WTC11 (cell line): Measurements from ENCODE around the gene SPACDR.

ENCODE experiments used
- CTCF ChIP-seq: fragments of 200-600 bp; IDR thresholded peaks from 2 replicates; pipeline ENCODE4 v1.8.0; 2022; ENCODE audit warnings: antibody characterized with exemption
- MXD4 ChIP-seq: fragments of 250-450 bp; sonication (Bioruptor Pico); IDR thresholded peaks from 2 replicates; pipeline ENCODE4 v1.8.0; 2021; ENCODE audit warnings: mild to moderate bottlenecking, moderate library complexity, borderline replicate concordance
- NFYB ChIP-seq: sonication (generic); formaldehyde crosslinking; conservative IDR thresholded peaks from 2 replicates; pipeline ENCODE4 v1.8.0; 2022; ENCODE audit warnings: low read depth, missing genetic modification reagents
- STAT6 ChIP-seq: sonication (generic); formaldehyde crosslinking; conservative IDR thresholded peaks from 2 replicates; pipeline ENCODE4 v1.8.1; 2023; ENCODE audit warnings: mild to moderate bottlenecking, low read depth, missing genetic modification reagents, moderate library complexity
- ZNF317 ChIP-seq: sonication (generic); formaldehyde crosslinking; IDR thresholded peaks from 2 replicates; pipeline ENCODE4 v1.8.1; 2023; ENCODE audit warnings: low read depth, mild to moderate bottlenecking, moderate library complexity, missing genetic modification reagents, borderline replicate concordance
- ZNF423 ChIP-seq: fragments of 250-450 bp; sonication (Bioruptor Pico); IDR thresholded peaks from 2 replicates; pipeline ENCODE4 v2.1.2; 2022; ENCODE audit warnings: mild to moderate bottlenecking, moderate library complexity
- TF ChIP-seq, protein P1 (sequence below): sonication (generic); formaldehyde crosslinking; IDR thresholded peaks from 2 replicates; pipeline ENCODE4 v1.8.1; 2022; ENCODE audit warnings: low read depth, missing genetic modification reagents, borderline replicate concordance

GRCh38 chr7:100504887-100505611 is 41.0 kb upstream of the SPACDR start:
- TF ChIP-seq CTCF (no peak), STAT6 (no peak), ZNF317 (CRISPR knock-in tag) (no peak), MXD4 (no peak), ZNF423 (CRISPR knock-in tag) (no peak), NFYB (CRISPR knock-in tag) (no peak)
- TF ChIP-seq, protein P1, sequence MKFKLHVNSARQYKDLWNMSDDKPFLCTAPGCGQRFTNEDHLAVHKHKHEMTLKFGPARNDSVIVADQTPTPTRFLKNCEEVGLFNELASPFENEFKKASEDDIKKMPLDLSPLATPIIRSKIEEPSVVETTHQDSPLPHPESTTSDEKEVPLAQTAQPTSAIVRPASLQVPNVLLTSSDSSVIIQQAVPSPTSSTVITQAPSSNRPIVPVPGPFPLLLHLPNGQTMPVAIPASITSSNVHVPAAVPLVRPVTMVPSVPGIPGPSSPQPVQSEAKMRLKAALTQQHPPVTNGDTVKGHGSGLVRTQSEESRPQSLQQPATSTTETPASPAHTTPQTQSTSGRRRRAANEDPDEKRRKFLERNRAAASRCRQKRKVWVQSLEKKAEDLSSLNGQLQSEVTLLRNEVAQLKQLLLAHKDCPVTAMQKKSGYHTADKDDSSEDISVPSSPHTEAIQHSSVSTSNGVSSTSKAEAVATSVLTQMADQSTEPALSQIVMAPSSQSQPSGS (CRISPR knock-in tag), result no peak
